ENCODE data around the gene DHRS7B.

- no peak for TF ChIP-seq CTCF (IDR thresholded peaks at IDR 0.05)
- no peak for TF ChIP-seq RFX5 (IDR thresholded peaks at IDR 0.05; ENCODE audit: low read length)
- TF ChIP-seq TAF1 (IDR thresholded peaks at IDR 0.05; ENCODE audit: borderline replicate concordance, low read depth, low read length), result no peak
Observed at GRCh38 chr17:21079196-21079595, 47.6 kb upstream of the DHRS7B start.

Measured in SK-N-SH (cell line).